Stimulated activated effector memory CD8-positive, alpha-beta T cell treated with anti-CD3 and anti-CD28 coated beads, Interleukin-12 subunit alpha, Interleukin-12 subunit beta, amount 100 ng/mL, for 72 hours (primary cell): ENCODE results near the gene ZC3H13.

Experiments used
- ATAC-seq: fragments of 150-1000 bp; cut with Tn5 transposase; 2 replicates; pipeline ENCODE4 v1.10.0; 2021
- DNase-seq, 2 donors: peaks; one replicate each; pipeline ENCODE4 v3.0.0; 2021 to 2022; ENCODE audit warnings: low spot score in 2 of 2
- H3K27ac Mint-ChIP-seq: one replicate; pipeline ENCODE4 v1.8.0; 2022; ENCODE audit warnings: mild to moderate bottlenecking, mixed read lengths
- H3K36me3 Mint-ChIP-seq: one replicate; pipeline ENCODE4 v1.8.0; 2022; ENCODE audit warnings: mild to moderate bottlenecking, mixed read lengths
- H3K4me1 Mint-ChIP-seq: one replicate; pipeline ENCODE4 v1.8.0; 2022; ENCODE audit warnings: mixed read lengths
- H3K4me3 Mint-ChIP-seq: one replicate; pipeline ENCODE4 v1.8.0; 2022; ENCODE audit warnings: mild to moderate bottlenecking, mixed read lengths
- H3K9me3 Mint-ChIP-seq: one replicate; pipeline ENCODE4 v1.8.0; 2022; ENCODE audit warnings: mixed read lengths

Gene ZC3H13

GRCh38 chr13:46082324-46082723, 29.8 kb upstream of the ZC3H13 start:
- no peaks in the 10 kb centered on the region for H3K36me3 Mint-ChIP-seq
- ATAC-seq (no peak), DNase-seq (no peak)
- H3K27ac Mint-ChIP-seq: no peak overlapping the region
- H3K9me3 Mint-ChIP-seq: no peaks in the 10 kb centered on the region
- no peak overlapping the region for H3K4me3 Mint-ChIP-seq
- H3K4me1 Mint-ChIP-seq: peaks cover 15% of the 10 kb centered on the region

- H3K36me3 Mint-ChIP-seq: no peaks in the 10 kb centered on the region
- H3K27ac Mint-ChIP-seq: peak overlapping the region; percentile 23
- H3K4me1 Mint-ChIP-seq: peaks cover 15% of the 10 kb centered on the region
- no peak overlapping the region for H3K4me3 Mint-ChIP-seq
- no peak for DNase-seq
- ATAC-seq: peak; percentile 56
- H3K9me3 Mint-ChIP-seq: no peaks in the 10 kb centered on the region
Observed at GRCh38 chr13:46079770-46080169, 27.2 kb upstream of the ZC3H13 start.

GRCh38 chr13:46077265-46077664, 24.7 kb upstream of the ZC3H13 start:
- Mint-ChIP-seq H3K27ac (no peak overlapping the region), H3K9me3 (no peaks in the 10 kb centered on the region), H3K36me3 (no peaks in the 10 kb centered on the region), H3K4me3 (no peak overlapping the region), H3K4me1 (peaks cover 15% of the 10 kb centered on the region)
- DNase-seq (no peak), ATAC-seq (no peak)

GRCh38 chr13:46076827-46077226, 24.3 kb upstream of the ZC3H13 start:
- Mint-ChIP-seq H3K9me3 (no peaks in the 10 kb centered on the region), H3K4me1 (peaks cover 15% of the 10 kb centered on the region), H3K4me3 (no peak overlapping the region), H3K36me3 (no peaks in the 10 kb centered on the region), H3K27ac (no peak overlapping the region)
- ATAC-seq (no peak), DNase-seq (no peak)

GRCh38 chr13:46075811-46076210, 23.3 kb upstream of the ZC3H13 start:
- H3K27ac Mint-ChIP-seq: no peak overlapping the region
- H3K36me3 Mint-ChIP-seq: no peaks in the 10 kb centered on the region
- no peaks in the 10 kb centered on the region for H3K9me3 Mint-ChIP-seq
- ATAC-seq: no peak
- H3K4me1 Mint-ChIP-seq: peaks cover 15% of the 10 kb centered on the region
- DNase-seq: no peak
- H3K4me3 Mint-ChIP-seq: no peak overlapping the region

- H3K4me3 Mint-ChIP-seq: no peak overlapping the region
- no peak for DNase-seq
- no peaks in the 10 kb centered on the region for H3K36me3 Mint-ChIP-seq
- H3K27ac Mint-ChIP-seq: no peak overlapping the region
- H3K9me3 Mint-ChIP-seq: no peaks in the 10 kb centered on the region
- ATAC-seq: peak; percentile 58
- no peaks in the 10 kb centered on the region for H3K4me1 Mint-ChIP-seq
Observed at GRCh38 chr13:46071590-46072249, 19.2 kb upstream of the ZC3H13 start.

GRCh38 chr13:46063292-46063691, 10.7 kb upstream of the ZC3H13 start:
- Mint-ChIP-seq H3K27ac (no peak overlapping the region), H3K36me3 (no peaks in the 10 kb centered on the region), H3K4me3 (no peak overlapping the region), H3K9me3 (no peaks in the 10 kb centered on the region), H3K4me1 (no peaks in the 10 kb centered on the region)
- ATAC-seq: no peak
- no peak for DNase-seq

GRCh38 chr13:46062185-46062584, 9.6 kb upstream of the ZC3H13 start:
- no peak overlapping the region for H3K4me3 Mint-ChIP-seq
- no peaks in the 10 kb centered on the region for H3K36me3 Mint-ChIP-seq
- H3K9me3 Mint-ChIP-seq: no peaks in the 10 kb centered on the region
- H3K4me1 Mint-ChIP-seq: no peaks in the 10 kb centered on the region
- DNase-seq (no peak), ATAC-seq (no peak)
- no peak overlapping the region for H3K27ac Mint-ChIP-seq

- no peaks in the 10 kb centered on the region for H3K4me1 Mint-ChIP-seq
- no peak overlapping the region for H3K4me3 Mint-ChIP-seq
- DNase-seq (no peak), ATAC-seq (no peak)
- no peak overlapping the region for H3K27ac Mint-ChIP-seq
- no peaks in the 10 kb centered on the region for H3K9me3 Mint-ChIP-seq
- H3K36me3 Mint-ChIP-seq: no peaks in the 10 kb centered on the region
Observed at GRCh38 chr13:46059405-46059804, 6.9 kb upstream of the ZC3H13 start.

GRCh38 chr13:46058268-46058667, 5.7 kb upstream of the ZC3H13 start:
- H3K27ac Mint-ChIP-seq: no peak overlapping the region
- no peaks in the 10 kb centered on the region for H3K36me3 Mint-ChIP-seq
- DNase-seq (no peak), ATAC-seq (no peak)
- no peaks in the 10 kb centered on the region for H3K4me1 Mint-ChIP-seq
- no peak overlapping the region for H3K4me3 Mint-ChIP-seq
- no peaks in the 10 kb centered on the region for H3K9me3 Mint-ChIP-seq

- no peak for DNase-seq
- Mint-ChIP-seq H3K27ac (no peak overlapping the region), H3K9me3 (no peaks in the 10 kb centered on the region), H3K4me3 (no peak overlapping the region), H3K4me1 (no peaks in the 10 kb centered on the region), H3K36me3 (peaks cover 4% of the 10 kb centered on the region)
- no peak for ATAC-seq
Observed at GRCh38 chr13:46057256-46058015, 4.9 kb upstream of the ZC3H13 start.

GRCh38 chr13:46053162-46054012, 841 bp upstream of the ZC3H13 start:
- DNase-seq (no peak), ATAC-seq (no peak)
- Mint-ChIP-seq H3K36me3 (peaks cover 11% of the 10 kb centered on the region), H3K27ac (peak overlapping the region; percentile 98), H3K9me3 (no peaks in the 10 kb centered on the region), H3K4me3 (peak overlapping the region; percentile 94), H3K4me1 (peaks cover 11% of the 10 kb centered on the region)

- Mint-ChIP-seq H3K27ac (peak overlapping the region; percentile 98), H3K9me3 (no peaks in the 10 kb centered on the region), H3K4me1 (peaks cover 18% of the 10 kb centered on the region), H3K36me3 (peaks cover 11% of the 10 kb centered on the region), H3K4me3 (peak overlapping the region; percentile 94)
- ATAC-seq (no peak), DNase-seq (no peak)
Observed at GRCh38 chr13:46051968-46052318, 603 bp downstream of the ZC3H13 start.

- Mint-ChIP-seq H3K4me1 (peaks cover 18% of the 10 kb centered on the region), H3K4me3 (no peak overlapping the region), H3K27ac (no peak overlapping the region), H3K36me3 (peaks cover 11% of the 10 kb centered on the region), H3K9me3 (no peaks in the 10 kb centered on the region)
- ATAC-seq: no peak
- no peak for DNase-seq
Observed at GRCh38 chr13:46050771-46051170, 1.8 kb downstream of the ZC3H13 start.

- H3K27ac Mint-ChIP-seq: no peak overlapping the region
- H3K36me3 Mint-ChIP-seq: peaks cover 45% of the 10 kb centered on the region
- no peak for ATAC-seq
- DNase-seq: no peak
- H3K4me1 Mint-ChIP-seq: peaks cover 10% of the 10 kb centered on the region
- no peak overlapping the region for H3K4me3 Mint-ChIP-seq
- H3K9me3 Mint-ChIP-seq: no peaks in the 10 kb centered on the region
Observed at GRCh38 chr13:46045424-46045823, 7.1 kb downstream of the ZC3H13 start.
